TTC549 (cell line): ENCODE data around the gene TMCC3.

ENCODE experiments used
- FAIRE-seq: peaks from 2 replicates; lab custom pipeline; 2012; peaks lifted over from hg19 to GRCh38; lab: Jason Lieb, UNC

The TMCC3 gene

DNA sequence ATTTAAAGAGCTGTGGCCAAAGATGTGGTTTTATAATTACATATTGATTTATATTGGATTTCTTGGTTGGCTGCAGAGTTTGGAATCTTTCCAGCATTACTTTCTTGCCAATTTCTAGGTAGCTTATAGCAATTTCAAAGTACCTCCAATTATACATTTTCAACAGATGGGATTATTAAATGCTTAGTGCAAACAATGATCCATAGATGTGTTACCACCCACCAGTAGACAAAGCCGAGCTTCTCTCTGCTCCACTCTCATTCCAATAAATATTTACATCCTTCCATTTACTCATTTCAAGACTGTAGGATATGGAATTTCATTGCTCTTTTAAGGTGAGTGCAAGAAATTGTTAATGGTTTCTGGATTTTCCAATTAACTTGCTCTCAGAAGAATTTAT, 21.6 kb upstream of the TMCC3 start:
- FAIRE-seq: no peak

DNA sequence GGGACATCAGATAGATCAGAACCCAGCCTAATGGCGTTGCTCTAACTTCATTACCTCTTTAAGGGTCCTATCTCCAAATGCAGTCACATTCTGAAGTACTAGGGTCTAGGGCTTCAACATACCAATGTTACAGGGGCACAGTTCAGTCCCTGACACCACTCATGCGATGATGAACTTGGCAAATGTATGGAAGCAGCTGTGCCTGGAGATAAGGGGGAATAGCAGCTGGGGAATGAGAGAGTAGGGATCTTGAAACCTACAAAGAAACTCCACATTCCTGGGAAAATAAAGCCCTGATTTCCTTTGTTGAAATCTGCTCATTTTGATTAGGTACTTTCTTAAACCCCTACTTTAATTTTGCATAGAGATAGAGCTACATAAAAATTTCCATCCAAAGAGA, 20.5 kb upstream of the TMCC3 start:
- no peak for FAIRE-seq

DNA sequence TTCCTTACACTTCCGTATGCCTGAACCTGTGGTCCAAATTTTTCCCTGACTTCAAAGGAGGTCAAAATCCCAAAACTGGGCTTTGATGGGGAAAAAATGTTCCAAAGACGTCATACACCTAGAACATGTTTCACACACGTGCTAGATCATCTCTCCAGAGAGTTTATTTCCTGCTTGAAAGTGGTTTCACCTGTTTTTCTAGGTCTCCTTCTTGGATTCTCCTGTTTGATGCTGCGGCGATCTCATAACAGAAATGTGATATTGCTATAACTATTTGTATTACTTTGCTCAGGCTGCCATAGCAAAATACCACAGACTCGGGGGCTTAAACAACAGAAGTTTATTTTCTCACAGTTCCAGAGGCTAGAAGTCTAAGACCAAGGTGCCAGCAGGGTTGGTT, 19.7 kb upstream of the TMCC3 start:
- FAIRE-seq: no peak

DNA sequence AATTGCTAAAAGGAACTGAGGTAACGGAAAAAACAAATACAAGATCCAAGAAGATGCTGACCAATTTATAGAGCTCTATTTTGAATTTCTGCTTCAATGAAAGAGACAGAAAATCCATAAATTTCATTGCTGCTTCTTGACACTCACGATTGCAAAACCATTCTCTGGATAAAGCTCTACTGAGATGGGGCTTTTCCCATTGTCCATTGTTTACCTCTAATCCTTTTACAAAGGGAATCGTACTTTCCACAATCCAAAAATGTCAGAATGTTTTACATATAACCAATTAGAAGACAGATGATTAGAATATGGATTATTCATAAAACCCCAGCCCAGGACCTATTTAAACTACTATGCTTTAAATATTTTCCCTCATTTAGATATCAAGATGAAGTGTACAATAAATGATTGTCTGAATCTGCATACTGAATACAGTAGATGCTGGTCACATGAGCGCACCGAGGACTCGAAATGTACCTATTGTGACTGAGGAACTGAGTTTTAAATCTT, 16.7 kb upstream of the TMCC3 start:
- FAIRE-seq: no peak

DNA sequence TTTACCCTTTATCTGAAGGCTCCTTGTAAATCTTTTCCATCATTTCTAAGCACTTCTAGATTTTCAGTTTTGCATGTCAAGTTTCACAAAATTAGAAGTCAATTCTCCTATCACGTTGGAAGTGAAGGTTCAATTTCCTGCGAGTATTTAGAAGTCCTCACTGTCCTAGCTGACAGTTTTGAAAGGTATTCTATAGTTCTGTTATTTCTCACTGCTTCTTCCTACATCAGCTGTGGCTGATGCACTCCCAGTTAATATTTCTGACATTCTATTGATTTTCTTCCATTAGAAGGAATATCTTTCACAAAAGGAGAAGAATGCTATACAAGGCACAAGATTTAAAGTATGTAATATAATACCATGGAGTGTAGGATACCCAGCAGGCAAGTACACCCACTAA, 15.8 kb upstream of the TMCC3 start:
- FAIRE-seq: no peak

DNA sequence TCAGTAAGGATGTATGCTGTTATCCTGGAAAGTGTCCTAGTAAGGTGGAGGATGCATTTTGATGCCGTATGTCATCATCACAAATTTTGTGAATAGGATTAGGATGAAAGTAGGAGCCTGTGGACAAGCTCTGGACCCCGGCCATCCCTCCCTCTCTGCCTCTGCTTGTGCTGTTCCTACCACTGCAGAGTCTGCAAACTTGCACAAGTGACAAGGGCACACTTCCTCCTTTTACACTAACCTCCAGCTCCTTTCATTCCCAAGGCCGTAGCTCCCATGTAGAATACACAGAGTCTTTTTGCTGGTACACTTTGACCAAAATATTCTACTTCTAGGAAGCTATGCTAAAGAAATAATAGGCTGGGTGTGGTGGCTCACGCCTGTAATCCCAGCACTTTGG, 13.3 kb upstream of the TMCC3 start:
- no peak for FAIRE-seq

DNA sequence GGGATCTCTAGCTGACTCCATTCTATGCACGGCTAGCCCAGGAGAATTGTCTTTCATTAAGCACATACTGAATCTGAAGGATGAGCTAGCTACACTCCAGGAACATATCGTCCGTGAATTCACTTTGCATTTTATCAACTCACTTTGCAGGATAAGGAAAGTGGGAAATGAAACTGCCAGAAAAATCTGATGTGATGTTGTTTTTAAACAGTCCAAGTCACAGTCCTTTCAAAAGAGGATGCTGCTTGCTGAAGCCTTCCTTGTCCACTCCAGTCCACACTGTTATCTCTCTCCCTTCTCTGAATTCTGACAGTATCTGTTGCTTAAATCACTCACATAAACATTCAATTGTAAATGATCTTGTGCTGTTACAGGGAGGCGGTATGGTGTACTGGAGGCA, 12.7 kb upstream of the TMCC3 start:
- FAIRE-seq: no peak

DNA sequence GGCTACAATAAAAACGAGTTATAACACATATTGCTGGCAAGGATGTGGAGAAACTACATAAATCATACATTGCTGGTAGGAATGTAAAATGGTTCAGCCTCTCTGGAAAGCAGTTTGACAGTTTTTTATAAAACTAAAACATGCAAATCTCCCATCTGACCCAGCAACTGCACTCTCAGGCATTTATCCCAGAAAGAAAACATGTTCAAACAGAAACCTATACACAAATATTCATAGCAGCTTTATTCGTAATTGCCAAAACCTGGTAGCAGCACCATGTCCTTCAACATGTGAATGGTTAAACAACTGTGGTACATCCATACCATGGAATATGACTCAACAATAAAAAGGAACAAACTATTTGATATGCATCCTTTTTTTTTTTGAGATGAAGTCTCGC, 10.1 kb upstream of the TMCC3 start:
- FAIRE-seq: no peak

DNA sequence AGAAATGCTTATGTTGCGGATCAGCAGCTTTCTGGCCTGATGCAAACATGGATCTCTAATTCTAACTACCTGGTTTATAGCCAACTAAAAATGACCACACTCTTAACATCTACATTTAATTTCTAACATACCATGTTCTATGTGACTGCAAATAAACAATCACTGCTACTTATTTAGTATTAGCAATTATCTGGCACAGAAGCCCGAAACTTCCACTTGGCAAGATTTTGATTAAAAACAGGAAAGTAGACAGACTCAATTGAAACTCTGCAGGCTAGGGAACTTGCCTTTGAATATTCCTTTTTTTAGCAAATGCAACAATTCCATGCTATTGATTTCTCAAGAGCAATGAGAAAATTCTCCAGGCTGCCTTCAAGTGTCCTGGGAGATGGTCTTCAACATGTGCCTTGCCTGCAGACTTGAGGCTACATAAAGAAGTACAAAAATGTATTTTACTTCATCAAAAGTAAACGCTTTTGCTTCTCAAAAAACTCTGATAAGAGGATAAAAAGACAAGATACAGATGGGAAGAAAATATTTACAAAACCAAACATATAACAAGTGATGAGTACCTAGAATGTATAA, 9.1 kb upstream of the TMCC3 start:
- no peak for FAIRE-seq

DNA sequence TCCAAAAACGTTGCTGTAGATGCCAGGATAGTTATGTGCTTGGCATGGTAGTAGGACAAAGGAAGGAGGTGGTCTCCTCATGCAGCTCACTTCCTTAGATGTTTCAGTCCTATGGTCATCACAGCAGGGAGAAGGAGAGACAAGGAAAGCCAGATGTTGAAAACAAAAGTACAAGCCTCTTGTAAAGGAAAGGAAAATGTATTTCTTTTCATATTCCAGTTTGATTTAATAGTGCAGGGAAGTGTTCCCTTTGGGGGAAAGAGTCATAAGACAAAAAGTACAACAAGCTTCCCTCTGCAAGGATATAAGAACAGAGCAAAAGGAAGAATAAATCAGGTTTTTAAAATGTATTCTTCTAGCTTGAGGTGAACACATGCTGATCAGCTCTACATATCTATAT, 8.6 kb upstream of the TMCC3 start:
- no peak for FAIRE-seq

DNA sequence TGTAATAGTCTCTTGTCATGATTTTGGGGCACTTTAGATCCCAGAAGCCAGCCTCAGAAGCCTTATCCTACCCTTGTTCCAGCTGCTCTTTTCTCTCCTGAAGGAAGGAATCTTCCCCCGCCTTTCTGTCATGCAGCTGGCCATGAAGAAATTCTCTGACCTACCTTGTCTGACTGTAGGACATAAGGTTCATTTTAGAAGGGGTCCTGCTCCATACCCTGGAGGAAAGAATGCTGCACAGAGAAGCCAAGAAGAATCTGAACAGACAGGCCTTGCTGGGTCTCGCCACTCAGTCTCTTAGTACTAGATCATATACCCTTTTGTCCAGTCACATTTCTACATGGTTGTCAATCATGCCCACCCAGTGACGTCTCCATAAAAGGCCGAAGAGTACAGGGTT, 6.2 kb upstream of the TMCC3 start:
- FAIRE-seq: no peak

DNA sequence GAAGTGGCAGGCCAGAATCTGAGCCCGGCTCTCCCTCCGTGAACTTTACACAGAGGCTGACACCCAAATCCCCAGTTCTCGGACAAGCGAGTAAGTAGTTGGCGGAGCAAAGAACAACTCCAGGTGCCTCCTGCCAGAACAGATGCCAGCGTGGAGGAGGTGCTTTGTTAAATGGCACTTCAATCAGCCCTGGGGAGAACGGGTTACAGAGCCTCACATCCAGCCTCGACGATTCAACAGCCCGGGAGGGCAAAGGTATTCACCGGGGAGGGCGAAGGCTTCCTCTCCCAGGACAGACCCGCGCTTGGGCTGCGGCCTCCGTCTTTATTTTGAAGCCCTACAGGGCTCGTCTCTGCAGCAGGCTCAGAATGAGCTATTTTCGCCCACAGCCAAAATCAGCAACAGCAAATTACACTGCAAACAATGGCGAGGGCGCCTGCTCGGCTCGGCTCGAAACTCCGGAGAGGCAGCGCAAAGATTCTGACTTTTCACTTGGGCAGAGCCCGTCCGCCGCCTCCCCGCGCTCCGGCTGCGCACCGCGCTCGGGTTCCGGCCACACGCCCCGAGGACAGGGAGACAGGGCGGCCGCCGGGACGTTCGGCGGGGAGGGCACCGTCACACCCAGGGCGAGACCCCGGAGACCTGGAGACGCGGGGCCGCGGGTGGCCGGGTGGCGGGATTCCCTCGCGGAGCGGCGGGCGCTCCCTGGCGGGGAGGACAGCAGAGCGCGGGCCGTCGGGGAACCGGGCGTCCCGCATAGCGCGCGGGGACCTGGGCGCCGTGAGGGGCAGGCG, 811 bp downstream of the TMCC3 start:
- no peak for FAIRE-seq

DNA sequence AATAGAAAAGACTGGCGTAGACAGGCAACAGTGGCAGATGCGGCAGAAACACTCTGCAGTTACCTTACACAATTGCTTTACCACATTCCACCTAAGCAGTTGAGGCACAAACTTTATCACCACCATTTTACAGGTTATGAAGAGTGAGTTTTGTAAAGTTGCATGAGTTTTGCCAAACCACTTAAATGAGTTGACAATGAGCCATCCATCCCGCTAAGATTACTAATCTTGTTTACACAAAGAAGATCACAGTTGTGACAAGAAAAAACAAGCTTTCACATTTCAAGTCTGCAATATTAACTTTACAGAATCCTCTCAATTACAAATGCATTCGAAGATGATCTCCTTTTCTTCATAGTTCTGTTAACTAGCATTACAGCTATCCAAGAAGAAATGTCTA, 1.8 kb downstream of the TMCC3 start:
- FAIRE-seq: no peak

DNA sequence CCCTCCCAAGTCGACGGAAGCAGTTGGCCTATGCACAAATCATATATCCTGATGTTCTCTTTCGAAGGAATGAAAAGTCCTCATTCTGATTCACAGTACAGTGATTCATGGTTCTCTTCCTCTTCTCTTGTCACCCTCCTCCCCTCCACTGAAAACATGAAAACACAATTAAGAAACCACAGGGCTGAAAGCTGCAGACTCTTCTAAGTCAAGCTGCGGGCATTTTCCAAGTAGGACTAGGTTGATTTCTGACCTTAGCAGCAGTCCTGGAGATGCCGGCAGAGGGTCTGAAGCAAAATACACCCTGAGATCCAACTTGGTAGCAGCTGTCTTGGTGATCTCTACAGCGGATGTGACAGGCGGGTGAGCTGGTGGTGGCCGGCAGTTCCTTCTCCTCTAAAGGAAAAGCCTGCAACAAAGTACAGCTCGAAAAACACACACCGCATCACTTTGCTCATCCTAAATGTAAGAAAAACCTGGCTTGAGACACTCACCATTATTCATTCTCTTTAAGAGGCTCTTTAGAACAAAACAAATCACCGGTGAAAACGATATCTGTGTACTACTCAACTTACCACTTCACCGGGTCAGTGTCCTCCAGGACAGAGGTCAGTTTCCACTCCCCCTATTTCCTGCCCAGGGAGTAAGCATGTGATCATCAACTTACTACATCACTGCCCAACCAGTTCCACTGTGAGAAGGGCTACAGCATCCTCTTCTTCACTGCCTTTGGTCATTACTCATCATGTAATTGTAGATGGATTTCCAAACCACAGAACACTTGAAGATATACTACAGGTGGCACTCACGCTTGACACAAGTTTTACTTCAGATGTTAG, 6.0 kb downstream of the TMCC3 start:
- FAIRE-seq: no peak

DNA sequence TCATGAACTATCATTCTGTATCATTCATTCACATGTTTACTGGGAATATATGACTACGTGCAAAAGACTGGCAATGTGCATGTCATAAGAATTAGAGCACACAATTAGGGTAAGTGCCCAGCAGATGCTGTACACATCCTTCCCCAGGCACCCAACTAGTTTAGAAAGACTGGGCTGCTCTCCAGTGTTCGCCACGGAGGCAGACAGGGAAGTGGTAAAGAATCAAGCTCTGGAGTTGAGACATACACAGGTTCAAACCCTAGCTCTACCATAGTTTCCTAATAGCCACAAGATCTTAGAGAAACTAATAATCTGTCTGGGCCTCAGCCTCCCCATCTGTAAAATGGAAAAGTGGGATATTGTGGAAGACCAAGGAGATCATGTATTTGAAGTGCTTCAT, 6.8 kb downstream of the TMCC3 start:
- FAIRE-seq: no peak

DNA sequence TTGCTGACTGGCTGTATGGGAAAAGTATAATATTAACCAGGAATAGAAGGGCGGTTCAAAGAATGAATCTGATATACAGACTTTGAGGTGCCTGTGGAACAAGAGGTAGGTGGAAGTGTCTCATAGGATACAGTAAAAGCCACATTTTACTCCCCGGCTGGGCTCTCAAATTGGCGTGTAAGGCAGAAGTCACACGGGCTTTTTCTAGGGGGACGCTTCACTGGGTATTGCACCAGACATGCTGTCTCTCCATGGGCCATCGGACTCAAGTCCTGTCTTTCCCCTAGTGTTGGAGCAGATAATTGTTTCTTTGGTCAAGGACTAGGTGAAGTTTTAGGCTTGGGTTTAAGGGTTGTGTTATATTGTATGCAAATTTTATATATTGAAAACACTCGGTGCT, 9.1 kb downstream of the TMCC3 start:
- FAIRE-seq: no peak

DNA sequence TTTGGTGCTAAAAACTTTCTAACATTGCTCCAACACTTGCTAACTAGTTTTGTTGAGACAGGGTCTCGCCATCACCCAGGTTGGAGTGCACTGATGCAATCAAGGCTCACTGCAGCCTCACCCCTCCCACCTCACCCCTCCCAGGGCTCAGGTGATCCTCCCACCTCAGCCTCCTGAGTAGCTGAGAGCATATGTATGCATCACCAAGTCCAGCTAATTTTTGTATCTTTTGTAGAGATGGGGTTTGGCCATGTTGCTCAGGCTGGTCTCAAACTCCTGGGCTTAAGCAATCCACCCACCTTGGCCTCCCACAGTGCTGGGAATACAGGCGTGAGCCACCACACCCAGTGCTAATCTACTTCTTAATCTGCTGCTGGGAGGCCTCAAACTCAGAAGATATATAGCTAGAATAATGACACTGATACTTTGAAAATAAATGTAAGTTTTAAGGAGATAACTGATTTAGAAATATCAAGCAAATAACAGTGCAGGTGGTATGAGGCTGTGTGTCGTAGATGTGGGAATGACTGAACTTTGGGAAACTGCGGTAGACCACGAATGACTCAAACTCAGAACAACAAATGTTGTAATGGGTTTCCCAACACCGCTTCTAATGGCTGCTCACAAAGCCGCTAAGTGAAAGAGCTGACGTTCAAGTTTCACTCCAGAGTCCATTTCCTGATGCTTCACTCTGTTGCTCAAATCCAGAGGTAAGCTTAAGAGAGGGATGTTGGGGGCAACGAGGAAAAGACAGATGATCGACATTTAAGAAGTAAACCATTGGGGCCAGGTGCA, 10.0 kb downstream of the TMCC3 start:
- FAIRE-seq: no peak

DNA sequence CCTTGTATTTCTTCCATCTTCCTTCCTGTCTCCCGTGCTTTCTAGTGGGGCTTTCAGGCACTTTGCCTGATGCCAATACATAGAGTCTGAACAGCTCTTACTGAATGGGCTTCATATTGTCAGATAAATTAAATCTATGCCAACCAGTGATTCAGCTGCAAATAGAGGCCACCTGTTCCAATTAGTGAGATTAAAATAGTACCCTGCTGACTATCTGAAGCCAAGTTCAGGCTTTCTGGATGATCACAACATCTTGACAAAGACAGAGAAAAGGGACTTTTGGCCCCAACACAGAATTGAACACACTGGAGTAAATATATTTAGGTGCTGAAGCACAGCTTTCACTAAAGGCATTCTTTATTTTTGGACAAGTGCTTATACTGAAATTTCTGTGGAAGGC, 11.8 kb downstream of the TMCC3 start:
- no peak for FAIRE-seq

DNA sequence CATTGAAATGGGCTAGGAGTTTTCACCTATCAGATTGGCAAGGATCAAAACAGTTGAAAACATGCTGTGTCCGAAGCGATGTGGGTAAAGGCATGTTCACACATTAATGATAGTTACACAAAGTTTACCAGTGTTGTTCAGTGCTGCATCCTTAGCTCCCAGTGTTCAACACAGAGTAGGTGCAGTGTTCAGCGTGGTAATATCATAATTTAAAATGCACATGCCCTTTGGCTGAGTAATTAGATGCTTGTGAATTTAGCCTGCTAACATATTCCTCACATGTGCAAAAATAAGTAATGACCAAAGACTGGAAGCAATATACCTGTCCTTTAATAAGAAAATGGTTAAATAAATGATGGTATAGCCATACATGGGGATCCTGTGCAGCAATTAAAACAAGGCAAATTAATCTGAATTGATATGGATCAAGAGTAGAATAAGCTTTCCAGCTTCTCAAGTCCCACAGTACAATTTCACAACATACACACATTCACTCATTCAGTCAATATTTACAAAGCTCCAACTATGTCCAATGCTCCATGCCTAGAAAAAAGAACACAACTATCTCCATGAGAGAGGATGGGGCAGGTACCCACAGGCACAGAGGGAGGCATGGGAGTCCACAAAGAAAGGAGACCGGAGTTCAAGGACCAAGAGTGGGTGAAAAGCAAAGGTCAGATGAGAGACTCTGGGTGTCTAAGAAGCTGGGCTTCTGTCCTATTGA, 12.8 kb downstream of the TMCC3 start:
- FAIRE-seq: no peak

DNA sequence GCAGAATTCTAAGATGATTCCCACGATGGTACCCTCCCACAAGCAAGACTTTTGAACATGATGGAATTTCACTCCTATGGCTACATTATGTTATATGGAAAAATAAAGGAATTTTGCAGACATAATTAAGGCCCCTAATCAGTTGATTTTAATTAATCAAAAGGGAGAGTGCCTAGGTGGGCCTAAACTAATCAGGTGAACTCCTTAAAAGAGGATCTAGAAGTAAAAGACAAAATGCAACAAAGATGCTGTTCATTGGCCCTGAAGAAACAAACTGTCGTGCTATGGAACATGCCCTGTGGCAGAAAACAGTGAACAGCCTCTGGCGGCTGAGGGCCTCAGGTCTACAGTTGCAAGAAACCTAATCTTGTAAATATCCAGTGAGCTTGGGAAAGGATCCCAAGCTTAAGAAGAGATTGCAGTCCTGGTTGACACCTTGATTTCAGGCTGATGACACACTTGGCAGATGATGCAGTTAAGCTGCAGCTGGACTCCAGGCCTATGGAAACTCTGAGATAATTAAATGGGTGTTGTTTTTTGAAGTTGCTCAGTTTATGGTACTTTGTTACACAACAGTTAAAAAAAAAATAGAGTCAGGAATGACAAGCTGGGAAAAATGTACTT, 13.8 kb downstream of the TMCC3 start:
- FAIRE-seq: no peak

DNA sequence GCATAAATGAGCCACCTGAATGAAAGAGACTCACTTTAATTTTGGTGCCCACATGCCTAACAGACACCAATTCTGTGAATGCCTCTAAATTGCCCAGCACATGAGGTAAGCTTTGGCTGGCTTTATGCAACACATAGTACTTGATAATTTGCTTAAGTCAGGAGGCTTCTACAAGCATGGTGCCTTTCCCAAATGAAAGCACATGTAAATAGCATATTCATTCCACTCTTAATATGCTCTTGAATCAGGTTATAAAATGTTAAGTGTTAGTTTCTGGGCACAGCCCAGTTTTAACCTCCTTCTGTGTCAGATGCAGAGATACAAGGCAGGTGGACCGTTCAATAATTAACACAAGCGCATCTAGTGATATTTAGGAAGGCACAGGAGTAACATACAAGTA, 15.6 kb downstream of the TMCC3 start:
- FAIRE-seq: no peak
